HG03575 (cell line): ENCODE results near the gene DOCK2.
"Not testable (repeated sequence)": the region's sequence is repeated elsewhere in the genome, so short reads cannot be mapped to it uniquely, and the experiment has no call there.

ENCODE experiments used
- ATAC-seq: cut with Tn5 transposase; IDR thresholded peaks from one replicate; pipeline ENCODE4 v1.9.1; 2021; ENCODE audit not compliant: unreplicated experiment, insufficient number of reproducible peaks, low FRiP score; ENCODE audit errors: extremely low read depth

The DOCK2 gene

DNA sequence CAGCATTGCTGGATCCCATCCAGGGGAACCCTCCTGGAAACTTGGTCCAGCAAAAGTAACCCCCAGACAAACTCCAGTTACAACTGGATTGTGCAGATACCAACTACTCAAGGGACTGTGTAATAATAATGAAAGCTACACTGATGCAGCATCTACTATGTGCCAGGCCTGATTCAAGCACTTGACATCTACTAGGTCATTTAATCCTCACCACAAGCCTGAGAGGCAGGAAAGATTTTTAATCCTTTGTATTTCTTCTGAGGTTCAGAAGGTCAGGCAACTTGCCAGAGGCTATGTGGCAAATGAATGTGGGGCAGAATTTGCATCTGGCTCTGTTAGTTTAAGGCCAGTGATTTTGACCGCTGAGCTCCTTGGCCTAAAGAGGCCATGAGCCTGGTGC, 439.1 kb downstream of the DOCK2 start:
- ATAC-seq, result no peak

DNA sequence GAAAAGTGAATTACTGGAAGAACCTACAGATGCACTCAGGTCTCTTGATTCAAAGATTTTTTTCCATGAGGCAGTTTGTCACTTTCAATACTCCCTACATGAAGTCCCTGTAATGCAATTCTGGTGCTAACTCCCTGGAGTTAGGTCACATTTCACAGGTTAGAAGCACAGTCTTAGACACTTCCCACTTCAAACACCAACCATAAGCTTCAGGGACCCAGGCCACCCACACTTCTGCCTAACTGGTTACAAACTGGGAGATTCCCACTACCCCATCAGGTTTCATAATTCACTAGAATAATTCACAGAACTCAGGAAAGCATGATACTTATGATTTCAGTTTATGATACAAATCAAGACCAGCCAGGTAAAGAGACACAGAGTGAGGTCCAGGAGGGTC, 439.7 kb downstream of the DOCK2 start:
- no peak for ATAC-seq

DNA sequence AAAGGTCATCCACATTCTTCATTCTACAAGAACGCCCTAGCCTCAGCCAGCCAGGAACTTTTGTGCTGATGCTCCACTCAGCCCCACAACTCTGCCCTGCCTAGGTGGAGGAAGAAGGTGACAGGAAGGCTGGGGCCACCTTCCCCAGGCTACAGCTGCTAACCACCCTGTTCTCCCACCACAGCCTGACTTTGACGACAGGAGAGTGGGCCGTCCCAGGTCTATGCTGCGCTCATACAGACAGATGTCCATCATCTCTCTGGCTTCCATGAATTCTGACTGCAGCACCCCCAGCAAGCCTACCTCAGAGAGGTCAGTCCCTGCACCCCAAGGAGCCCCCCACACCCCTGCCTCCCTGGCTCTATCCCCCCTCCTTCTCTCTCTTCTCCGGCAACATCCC, 440.5 kb downstream of the DOCK2 start:
- no peak for ATAC-seq

DNA sequence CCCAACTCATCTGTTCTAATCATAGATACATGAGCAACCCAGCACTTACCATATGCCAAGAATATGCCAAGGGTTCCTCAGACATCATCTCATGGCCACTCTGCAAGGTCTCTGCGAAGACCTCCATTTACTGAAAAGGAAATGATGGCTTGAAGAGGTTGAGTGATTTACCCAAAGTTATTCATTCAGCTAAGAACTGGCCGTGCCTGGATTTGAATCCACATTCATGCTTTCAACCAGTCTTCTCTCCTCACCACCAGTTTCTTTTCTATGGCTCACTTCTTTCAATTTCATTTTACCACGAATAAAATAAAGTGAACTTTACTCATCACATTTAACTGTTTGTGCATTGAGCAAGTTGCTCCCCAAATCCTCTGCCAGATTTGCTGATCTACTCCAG, 441.4 kb downstream of the DOCK2 start:
- no peak for ATAC-seq

DNA sequence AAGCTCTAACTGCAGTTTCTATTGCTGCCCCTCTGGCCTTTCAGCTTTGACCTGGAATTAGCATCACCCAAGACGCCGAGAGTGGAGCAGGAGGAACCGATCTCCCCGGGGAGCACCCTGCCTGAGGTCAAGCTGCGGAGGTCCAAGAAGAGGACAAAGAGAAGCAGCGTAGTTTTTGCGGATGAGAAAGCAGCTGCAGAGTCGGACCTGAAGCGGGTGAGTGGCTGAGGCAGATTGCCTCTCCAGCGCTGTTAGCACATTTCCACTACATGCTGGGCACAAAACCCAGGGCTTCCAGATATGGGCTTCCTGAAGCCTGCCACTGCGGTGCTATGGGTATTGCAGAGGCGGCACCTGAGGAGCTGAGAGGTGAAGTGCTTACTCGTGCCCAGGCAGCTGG, 441.9 kb downstream of the DOCK2 start:
- ATAC-seq, result no peak

DNA sequence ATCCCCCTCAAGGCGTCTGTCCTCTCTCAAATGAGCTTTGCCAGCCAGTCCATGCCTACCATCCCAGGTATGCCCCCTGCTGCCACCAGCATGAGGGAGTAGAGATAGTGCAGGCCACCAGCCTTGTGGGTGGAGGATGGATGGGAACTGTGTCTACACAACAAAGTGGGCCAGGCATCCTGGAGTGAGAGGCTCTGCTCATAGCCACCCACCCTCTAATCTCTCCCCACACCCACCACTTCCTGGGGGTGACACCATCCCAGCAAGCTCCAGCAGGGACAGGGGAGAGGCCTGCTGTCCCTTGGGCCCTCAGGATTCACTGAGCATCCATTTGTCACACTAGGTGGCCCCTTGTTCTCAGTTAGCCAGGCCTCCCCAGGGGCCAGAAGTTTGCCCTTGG, 443.1 kb downstream of the DOCK2 start:
- ATAC-seq, result no peak

DNA sequence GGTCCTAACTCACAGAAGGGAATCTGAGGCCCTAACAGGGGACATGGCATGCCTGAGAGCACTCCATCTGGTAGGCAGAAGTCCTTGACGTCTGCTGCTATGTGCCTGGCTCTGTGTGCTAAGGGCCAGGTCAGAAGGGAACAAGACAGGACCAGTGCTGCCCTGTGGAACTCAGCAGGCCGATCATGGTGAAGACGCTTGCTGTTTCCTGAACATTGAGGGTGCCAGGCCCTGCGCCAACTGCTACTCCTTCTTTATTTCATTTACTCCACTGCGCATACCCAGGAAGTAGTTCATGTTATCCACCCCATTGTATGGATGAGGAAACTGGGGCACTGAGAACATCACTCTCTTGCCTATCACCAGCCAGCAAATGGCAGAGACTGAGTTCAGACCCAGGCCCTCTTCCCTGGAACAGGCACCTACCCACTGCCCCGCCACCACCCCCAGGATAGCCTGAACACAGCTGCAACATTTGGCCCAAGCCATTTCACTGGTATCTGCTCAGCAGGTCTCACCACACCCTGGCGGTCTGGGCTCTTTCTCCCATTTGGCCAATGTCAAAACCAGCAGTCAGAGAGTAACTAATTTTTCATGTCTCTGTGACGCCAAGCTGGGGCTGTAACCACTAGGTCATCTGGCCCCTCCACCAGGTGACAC, 443.8 kb downstream of the DOCK2 start:
- ATAC-seq, result no peak

DNA sequence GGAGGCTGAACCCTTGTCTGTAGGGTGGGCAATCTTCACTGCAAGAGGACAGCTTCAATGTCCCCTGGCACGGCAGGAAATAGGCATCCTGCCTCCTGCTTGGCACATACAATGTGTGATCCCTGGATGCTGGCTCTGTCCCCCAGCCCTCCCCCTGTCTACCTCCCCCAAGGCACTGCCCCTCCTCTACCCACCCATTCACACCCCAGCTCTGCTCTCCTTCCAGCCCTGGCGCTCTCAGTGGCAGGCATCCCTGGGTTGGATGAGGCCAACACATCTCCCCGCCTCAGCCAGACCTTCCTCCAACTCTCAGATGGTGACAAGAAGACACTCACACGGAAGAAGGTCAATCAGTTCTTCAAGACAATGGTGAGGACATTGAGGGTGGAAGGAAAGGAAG, 444.5 kb downstream of the DOCK2 start:
- ATAC-seq, result no peak

DNA sequence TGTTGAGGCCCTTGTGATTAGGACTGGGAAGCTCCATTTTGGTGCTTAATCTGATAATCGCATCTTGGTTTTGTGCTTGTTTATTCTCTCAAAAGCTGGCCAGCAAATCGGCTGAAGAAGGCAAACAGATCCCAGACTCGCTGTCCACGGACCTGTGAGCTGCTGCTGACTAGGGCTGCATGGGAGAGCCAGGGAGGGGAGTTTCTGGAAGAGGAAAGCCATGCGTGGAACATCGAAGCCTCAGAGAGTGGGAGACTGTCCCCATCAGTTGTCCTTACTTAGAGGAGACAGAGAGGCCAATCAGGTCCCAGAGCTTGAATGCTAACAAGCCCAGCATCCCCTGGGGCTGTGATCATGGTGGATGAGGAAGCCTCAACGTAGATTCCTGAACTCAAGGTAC, 445.6 kb downstream of the DOCK2 start:
- ATAC-seq, result no peak

DNA sequence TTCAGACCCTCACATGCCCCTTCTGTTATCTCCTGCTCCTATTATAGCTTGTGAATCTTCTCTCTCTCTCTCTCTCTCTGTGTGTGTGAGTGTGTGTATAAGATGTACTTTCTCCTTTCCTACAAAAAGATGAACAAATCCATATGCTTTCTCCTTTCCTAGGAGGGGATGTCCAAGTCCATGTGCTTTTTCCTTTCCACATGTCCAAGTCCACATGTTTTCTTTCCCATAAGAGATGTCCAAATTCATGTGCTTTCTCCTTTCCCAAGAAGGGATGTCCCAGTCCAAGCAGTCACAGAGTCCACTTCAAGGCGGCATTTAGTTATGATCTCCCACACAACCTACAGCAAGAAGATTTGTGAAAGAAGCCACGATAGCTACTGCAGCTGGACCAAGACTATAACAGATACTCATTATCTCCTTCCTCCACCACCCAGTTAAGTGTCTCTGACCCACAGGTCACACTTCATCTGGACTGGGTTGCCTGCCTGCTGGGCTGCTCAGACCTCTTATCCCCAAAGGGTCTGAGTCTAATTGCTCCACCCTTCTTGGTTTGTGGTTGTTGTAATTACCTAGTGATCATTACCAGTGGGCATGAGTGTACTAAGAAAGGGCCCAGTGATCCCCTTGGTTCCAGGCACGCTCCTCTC, 450.2 kb downstream of the DOCK2 start:
- ATAC-seq, result no peak

DNA sequence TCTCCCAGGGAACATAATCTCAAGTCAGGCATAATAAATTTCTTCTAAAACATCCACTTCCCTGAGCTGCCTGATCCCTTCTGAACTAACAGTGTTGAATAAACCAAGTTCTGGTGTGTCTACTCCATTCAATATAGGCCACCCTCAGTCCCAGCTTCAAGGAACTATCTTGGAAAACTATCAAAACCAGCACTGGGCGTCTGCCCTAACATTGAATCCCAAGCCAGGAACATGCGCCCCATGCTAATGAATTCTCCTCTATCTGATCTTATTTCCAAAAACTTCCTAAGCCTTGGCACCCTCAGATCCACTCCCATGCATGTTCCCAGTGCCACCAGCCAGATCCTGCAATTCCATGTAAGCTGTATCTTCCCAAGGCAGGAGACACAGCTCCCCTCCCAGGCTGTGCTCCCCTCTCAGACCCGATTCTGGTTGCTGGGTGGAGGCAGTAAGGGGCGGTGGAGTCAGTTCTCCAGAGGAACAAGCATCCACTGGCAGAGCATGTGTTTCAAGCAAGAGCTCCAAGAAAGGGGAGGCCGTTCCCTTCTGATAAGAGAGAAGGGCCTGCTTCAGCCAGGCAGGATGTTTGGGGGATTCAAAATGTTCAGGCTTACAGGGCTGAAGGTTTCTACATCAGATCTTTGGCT, 455.5 kb downstream of the DOCK2 start:
- ATAC-seq, result no peak

DNA sequence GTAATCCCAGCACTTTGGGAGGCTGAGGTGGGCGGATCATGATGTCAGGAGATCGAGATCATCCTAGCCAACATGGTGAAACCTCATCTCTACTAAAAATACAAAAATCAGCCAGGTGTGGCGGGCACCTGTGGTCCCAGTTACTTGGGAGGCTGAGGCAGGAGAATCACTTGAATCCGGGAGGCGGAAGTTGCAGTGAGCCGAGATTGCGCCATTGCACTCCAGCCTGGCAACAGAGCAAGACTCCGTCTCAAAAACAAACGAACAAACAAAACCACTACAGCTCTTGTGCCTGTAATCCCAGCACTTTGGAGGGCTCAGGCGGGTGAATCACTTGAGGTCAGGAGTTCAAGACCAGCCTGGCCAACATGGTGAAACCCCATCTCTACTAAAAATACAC, 457.3 kb downstream of the DOCK2 start:
- ATAC-seq, result not testable (repeated sequence)

DNA sequence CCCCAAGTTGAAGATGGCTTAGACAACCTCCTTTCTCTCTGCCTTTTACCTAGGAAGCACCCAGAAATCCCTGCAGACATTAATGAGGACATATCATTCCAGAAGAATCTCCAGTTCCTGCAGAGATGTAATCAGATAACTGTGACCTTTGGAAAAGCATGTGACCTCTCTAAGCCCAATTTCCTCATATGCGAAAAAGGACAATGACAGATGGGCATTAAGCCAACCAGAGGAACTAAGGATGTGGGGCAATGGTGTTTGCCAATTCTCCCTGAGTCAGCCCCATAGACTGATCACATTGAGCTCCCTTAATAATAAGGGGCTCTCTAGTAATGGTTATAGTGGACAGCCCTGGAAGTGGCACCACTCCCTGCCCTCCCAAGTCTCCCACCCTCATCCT, 458.6 kb downstream of the DOCK2 start:
- no peak for ATAC-seq

DNA sequence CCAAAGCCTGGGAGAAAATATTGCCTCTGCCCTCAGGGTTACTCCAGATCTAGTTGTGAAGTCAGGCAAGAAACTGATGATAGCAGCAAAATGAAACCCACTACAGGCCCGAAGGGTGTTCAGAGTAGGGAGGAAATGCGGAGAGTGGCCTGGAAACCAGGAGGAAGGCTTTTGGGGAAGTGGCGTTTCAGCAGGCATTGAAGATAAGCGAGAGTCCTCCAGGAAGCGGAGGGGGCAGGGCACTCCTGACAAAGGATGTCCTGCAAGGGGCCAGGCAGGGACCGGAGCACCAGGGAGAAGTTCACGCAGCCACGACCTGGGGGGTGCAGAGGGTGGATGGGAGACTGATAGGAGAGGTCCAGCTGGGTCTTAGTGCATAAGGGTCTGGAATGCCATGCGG, 460.9 kb downstream of the DOCK2 start:
- ATAC-seq, result no peak

DNA sequence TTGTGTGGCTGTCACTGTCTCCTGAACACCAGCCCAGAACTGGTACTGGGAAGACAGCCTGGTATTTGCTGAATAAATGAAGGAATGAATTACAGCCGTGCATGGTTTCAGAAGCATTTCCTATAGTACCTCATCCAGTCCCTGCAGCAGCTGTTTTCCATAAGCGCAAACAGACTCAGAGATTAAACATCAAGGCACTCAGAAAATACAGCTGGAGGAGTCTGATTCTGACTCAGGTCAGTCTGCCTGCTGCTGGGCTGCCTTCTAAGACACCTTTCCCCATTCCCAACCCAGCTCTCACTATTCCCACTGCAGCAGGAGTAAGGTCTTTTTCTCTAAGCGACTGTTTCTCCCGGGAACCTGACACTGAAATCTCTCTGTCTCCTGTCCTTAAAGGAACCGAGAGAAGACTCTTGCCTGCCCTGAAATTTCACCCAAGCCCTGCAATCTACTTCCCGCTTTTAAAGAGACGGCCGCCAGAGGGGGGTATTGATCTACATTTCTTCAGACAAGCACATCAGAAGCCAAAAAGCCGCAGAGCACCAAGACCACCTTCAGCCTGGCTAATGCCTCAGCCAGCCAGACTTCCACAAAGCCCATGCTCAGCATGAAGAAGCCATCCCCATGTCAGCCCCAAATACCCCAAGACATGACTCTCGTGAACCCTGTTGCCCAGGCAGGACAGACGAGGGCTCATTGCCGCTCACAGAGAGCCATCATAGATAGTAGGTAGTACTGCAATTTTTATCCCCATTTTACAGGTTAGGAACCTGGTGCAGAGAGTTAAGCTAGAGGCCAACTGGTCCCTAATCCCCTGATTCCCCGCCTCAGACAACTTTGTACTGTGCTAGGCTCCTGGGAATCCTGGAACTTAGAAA, 463.2 kb downstream of the DOCK2 start:
- no peak for ATAC-seq

DNA sequence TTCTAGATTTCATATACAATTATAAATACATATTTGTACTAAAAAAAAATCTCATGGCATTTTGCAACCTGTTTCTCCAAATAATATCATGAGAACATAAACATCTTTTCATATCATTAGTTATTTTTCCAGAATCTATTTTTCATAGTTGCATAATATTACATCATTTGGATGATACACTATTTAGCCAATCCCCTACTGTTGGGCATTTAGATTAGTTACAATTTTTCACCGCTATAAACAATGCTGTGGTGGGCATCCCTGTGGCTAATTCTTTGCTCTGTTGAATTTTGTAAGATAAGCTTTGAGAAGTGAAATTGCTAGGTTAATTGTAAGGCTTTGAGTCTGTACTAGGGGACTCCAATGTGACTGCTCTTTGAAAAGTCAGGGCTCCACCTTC, 466.4 kb downstream of the DOCK2 start:
- no peak for ATAC-seq

DNA sequence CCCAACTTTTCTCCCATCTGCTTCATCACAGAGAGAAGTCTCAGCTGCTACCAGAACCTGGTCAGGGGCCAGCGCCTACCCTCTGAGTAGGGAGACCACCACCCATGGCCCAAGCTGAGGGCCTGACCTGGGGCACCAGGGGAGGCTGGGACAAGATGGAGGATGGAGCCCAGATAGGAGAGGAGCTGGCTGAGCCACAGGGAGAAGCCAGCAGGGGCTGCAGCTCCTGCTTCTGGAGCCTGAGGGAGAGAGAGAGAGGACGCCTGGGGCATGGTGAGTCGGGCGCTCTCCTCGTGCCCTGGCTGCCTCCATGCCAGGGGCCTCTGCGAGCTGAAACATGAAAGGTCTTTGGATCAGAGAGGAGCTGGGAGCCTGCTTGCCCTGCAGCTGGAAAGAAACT, 467.2 kb downstream of the DOCK2 start:
- no peak for ATAC-seq

DNA sequence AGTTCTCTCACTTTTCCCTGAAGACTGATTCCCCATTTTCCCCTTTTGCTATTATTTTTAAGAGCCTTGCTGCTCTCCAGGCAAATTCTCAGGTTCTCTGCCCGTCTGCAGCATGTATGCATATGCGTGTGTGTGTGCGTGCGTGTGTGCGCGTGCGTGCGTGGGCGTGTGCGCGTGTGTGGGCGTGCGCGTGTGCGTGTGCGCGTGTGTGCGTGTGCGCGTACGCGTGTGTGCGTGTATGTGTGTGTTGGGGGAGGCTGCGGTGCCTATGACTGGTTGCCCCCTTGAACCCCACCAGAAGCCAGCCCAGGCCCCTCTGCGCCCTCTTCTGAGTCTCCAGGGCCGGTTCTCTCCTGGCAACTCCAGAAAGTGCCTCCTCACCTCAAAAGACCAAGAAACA, 467.6 kb downstream of the DOCK2 start:
- no peak for ATAC-seq

DNA sequence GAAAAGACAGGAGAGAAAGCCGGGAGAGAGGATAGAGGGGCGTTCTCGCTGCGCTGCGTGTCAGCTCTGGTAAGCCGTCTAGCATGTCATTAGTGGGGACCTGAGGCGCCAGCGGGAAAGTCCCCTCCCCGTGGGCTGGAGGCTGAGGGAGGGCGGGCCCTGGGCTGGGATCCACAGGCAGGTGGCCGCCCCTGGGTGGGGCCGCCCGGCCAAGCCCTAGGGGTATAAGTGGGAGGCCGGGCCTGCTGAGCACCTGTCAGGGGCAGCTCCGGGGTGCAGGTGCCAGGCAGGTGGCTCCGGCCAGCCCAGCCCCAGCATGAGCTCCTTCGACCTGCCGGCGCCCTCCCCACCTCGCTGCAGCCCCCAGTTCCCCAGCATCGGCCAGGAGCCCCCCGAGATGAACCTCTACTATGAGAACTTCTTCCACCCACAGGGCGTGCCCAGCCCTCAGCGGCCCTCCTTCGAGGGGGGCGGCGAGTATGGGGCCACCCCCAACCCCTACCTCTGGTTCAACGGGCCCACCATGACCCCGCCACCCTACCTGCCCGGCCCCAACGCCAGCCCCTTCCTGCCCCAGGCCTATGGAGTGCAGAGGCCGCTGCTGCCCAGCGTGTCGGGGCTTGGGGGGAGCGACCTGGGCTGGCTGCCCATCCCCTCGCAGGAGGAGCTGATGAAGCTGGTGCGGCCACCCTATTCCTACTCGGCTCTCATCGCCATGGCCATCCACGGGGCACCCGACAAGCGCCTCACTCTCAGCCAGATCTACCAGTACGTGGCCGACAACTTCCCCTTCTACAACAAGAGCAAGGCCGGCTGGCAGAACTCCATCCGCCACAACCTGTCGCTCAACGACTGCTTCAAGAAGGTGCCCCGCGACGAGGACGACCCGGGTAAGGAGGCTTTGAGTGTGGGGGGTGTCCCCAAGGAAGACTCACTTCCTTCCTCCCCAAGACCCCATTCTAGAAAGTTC, 468.9 kb downstream of the DOCK2 start, which contains the start of gene FOXI1:
TSS of gene FOXI1 (plus strand) at position 256 of the 970 bp plus-strand sequence. CDS start at position 317, 61 bp downstream.
- ATAC-seq, result no peak
